GM19372 (cell line): ENCODE results near the gene PCDHAC1.
"Not testable (repeated sequence)": the region's sequence is repeated elsewhere in the genome, so short reads cannot be mapped to it uniquely, and the experiment has no call there.

Experiments
- ATAC-seq: cut with Tn5 transposase; IDR thresholded peaks from one replicate; pipeline ENCODE4 v1.9.1; 2021; ENCODE audit warnings: mild to moderate bottlenecking, low read depth, moderate library complexity; ENCODE audit not compliant: unreplicated experiment

Gene PCDHAC1

GRCh38 chr5:140925806-140926442, at the start of gene PCDHAC1:
Gene PCDHAC1, plus strand, starts transcription at chr5:140926299. Its CDS starts 594 bp downstream, at chr5:140926893.
- no peak for ATAC-seq

DNA sequence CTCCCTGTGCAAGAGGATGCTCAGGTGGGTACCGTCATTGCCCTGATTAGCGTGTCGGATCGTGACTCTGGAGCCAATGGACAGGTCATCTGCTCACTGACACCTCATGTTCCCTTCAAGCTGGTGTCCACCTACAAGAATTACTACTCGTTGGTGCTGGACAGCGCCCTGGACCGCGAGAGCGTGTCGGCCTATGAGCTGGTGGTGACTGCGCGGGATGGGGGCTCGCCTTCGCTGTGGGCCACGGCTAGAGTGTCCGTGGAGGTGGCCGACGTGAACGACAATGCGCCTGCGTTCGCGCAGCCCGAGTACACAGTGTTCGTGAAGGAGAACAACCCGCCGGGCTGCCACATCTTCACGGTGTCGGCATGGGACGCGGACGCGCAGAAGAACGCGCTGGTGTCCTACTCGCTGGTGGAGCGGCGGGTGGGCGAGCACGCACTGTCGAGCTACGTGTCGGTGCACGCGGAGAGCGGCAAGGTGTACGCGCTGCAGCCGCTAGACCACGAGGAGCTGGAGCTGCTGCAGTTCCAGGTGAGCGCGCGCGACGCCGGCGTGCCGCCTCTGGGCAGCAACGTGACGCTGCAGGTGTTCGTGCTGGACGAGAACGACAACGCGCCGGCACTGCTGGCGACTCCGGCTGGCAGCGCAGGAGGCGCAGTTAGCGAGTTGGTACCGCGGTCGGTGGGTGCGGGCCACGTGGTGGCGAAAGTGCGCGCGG, 49.4 kb upstream of the PCDHAC1 start:
- not testable (repeated sequence) for ATAC-seq

- no peak for ATAC-seq
These were observed 48.9 kb upstream of the PCDHAC1 start for GRCh38 chr5:140877262-140877581.

DNA sequence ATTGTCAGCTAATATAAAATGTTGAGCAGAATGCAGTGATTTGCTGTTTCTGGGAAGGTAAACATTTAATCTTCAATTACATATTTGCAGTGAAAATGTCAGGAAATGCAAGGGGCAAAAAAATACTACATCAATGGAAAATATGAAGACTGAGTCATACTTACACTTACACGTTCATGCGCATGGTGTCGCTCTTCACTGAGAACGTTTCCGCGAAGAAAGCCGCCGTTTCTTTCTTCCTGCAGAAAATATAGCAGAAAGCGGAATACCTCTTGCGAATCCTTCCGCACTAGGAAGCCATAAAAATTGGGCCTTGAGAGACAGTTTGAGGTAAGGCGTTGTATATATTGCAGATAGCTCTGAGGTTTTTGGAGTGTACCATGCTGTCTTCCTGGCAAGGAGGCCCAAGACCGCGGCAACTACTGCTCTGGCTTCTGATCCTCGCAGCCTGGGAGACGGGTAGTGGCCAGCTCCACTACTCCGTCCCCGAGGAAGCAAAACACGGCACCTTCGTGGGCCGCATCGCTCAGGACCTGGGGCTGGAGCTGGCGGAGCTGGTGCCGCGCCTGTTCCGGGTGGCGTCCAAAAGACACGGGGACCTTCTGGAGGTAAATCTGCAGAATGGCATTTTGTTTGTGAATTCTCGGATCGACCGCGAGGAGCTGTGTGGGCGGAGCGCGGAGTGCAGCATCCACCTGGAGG, 44.1 kb upstream of the PCDHAC1 start, which contains the start of gene PCDHA13:
Gene PCDHA13, plus strand, starts transcription at position 236 of the 702 bp plus-strand sequence. Its CDS starts 145 bp downstream, at position 381.
- no peak for ATAC-seq

DNA sequence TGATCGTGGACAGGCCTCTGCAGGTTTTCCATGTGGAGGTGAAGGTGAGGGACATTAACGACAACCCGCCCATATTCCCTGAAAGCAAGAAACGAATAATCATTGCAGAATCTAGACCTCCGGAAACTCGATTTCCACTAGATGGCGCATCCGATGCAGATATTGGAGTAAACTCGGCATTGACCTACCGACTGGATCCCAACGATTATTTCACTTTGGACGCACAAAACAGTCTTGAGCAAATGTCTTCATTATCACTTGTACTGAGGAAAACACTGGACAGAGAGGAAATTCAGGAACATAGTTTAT, 43.6 kb upstream of the PCDHAC1 start:
- ATAC-seq: no peak

DNA sequence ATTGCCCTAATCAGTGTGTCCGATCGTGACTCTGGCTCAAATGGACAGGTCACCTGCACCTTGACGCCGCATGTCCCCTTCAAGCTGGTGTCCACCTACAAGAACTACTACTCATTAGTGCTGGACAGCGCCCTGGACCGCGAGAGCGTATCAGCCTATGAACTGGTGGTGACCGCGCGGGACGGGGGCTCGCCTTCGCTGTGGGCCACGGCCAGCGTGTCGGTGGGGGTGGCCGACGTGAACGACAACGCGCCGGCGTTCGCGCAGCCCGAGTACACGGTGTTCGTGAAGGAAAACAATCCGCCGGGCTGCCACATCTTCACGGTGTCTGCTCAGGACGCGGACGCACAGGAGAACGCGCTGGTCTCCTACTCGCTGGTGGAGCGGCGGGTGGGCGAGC, 42.7 kb upstream of the PCDHAC1 start:
- ATAC-seq: no peak

DNA sequence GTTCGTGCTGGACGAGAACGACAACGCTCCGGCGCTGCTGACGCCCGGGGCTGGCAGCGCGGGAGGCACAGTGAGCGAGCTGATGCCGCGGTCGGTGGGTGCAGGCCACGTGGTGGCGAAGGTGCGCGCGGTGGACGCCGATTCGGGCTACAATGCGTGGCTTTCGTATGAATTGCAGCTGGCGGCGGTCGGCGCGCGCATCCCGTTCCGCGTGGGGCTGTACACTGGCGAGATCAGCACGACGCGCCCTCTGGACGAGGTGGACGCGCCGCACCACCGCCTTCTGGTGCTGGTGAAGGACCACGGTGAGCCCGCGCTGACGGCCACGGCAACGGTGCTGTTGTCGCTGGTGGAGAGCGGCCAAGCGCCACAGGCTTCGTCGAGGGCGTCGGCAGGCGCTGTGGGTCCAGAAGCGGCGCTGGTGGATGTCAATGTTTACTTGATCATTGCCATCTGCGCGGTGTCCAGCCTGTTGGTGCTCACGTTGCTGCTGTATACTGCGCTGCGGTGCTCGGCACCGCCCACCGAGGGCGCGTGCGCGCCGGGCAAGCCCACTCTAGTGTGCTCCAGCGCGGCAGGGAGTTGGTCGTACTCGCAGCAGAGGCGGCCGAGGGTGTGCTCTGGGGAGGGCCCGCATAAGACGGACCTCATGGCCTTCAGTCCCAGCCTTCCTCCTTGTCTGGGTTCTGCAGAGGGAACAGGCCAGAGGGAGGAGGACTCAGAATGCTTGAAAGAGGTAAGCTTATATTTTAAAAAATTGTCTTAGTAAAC, 42.0 kb upstream of the PCDHAC1 start:
- no peak for ATAC-seq

GRCh38 chr5:140916325-140916724, 9.8 kb upstream of the PCDHAC1 start:
- no peak for ATAC-seq

DNA sequence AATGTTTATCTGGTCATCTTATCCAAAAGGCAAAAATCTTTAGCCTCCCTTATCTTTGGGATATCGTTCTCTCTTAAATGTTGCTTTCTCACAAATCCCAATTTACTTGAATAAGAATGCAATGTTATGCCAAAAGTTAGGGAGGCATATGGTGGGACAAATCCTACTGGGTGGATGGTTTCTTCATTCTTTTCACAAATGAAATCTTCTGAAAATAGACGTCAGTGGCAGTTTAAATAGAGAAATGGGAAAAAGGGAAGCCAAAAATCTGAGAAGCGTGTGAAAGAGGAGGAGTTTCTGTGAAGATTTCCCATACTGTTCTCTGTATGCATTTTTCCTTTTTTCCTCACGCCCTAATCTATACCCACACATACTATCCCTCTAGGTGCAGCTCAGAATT, 2.5 kb upstream of the PCDHAC1 start:
- ATAC-seq: no peak

DNA sequence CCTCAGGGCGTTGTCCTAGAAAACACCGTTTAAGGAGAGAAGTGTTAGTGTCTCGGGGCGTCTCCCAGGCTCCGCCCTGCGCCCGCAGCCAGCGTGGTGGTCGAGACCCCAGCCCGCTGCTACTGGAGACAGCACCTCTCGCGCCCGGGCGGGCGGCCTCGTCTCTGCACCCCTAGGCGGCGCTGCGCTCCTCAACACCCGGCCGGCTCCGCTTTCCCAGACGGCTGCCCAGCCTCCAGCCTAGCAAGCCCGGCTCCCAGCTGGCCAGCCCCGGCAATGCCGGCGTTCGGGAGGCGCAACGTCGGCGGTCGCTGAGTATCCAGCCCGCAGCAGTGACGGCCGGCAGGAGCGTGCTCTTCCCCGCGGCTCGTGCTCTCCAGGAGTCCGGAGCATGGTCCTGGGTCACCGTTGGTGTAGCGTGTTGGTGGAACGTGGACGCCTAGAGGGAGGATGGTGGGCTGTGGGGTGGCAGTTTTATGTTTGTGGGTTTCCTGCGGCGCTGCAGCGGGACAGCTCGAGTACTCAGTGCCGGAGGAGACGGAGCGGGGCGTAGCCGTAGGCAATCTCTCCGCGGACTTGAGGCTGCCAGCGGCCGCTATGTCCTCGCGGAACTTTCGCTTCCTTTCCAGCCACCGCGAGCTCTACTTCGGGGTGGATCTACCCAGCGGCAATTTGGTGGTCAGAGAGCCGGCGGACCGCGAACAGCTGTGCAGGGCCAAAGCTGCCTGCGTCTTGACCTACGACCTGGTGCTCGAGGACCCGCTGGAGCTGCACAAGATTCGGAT, 536 bp downstream of the PCDHAC1 start:
- no peak for ATAC-seq

DNA sequence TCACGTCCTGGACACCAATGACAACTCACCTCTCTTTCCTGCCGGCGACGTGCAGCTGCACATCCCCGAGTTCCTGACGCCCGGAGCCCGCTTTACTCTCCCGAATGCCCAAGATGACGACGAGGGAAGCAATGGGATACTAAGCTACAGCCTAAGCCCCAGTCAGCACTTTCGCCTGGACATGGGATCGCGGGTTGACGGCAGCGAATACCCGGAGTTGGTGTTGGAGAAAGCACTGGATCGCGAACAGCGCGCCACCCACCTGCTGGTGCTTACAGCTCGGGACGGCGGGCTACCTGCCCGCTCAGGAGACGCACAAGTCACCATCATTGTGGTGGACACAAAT, 1.1 kb downstream of the PCDHAC1 start:
- no peak for ATAC-seq

GRCh38 chr5:140934964-140935606, 9.0 kb downstream of the PCDHAC1 start:
- no peak for ATAC-seq

GRCh38 chr5:140946578-140946977, 20.5 kb downstream of the PCDHAC1 start:
- ATAC-seq: no peak

GRCh38 chr5:140951636-140952035, 25.5 kb downstream of the PCDHAC1 start:
- no peak for ATAC-seq

DNA sequence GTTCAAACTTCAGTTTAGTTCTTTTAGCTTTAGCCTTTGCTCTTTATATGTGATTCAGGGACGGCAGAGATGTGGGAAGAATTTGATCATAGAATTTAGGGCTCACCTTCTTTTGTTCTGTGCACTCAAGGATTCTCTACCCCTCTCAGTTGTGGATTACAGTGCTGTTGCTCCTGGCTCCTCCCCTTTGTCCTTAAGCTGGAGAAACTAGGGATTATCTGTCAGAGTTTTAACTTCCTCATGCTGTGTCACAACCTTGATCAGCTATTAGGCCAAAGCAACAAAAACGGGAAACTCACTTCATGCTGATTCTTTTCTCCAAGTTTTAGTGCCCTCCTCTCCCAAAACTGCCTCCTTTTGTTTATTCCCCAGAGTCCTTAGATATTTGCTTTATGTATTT, 27.1 kb downstream of the PCDHAC1 start:
- no peak for ATAC-seq

- ATAC-seq: no peak
These were observed 36.1 kb downstream of the PCDHAC1 start for GRCh38 chr5:140962190-140962589.

DNA sequence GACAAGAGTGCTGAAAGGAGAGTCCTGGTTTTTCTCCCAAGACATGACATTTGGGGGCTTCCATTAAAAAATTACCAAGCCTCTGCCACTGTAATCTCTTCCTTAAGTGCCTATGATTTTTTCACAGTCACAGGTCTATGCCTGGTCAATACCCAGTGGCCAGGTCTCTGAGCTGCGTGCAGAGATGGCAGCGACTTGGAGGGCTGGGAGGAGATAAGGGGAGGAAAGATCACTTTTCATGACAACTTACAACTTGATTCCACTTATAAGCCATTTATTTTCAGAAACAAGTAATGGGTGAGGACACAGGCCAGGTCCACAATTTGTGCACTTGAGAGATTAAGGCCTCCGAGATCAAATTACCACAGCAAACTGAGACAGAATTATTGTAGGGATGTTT, 38.3 kb downstream of the PCDHAC1 start:
- no peak for ATAC-seq

GRCh38 chr5:140965905-140966292, 39.8 kb downstream of the PCDHAC1 start:
- ATAC-seq: no peak

- no peak for ATAC-seq
These were observed 40.5 kb downstream of the PCDHAC1 start, which contains the start of gene PCDHAC2 for GRCh38 chr5:140966293-140967225. Gene PCDHAC2, plus strand, starts transcription at chr5:140966476. Its CDS starts 291 bp downstream, at chr5:140966767.
